CD4-positive, alpha-beta T cell treated with Interferon alpha-2 for 1 hour (primary cell): Measurements from ENCODE around the gene HDAC9.

Source experiments
- DNase-seq, 2 donors: peaks; one replicate each; pipeline ENCODE4 v3.0.0-alpha.2; 2020 to 2022

HDAC9 gene

GRCh38 chr7:18607025-18607424, 111.5 kb downstream of the HDAC9 start:
- no peak for DNase-seq

GRCh38 chr7:18610331-18610948, 114.9 kb downstream of the HDAC9 start:
- DNase-seq: no peak

- DNase-seq: no peak
These were observed 119.3 kb downstream of the HDAC9 start for GRCh38 chr7:18614841-18615240.

GRCh38 chr7:18619311-18619710, 123.8 kb downstream of the HDAC9 start:
- no peak for DNase-seq

- DNase-seq: no peak
These were observed 127.8 kb downstream of the HDAC9 start for GRCh38 chr7:18623389-18623788.

- DNase-seq: no peak
These were observed 128.9 kb downstream of the HDAC9 start for GRCh38 chr7:18624459-18624858.

GRCh38 chr7:18626086-18626485, 130.5 kb downstream of the HDAC9 start:
- DNase-seq: no peak

- no peak for DNase-seq
These were observed 131.2 kb downstream of the HDAC9 start for GRCh38 chr7:18626717-18627116.

- no peak for DNase-seq
These were observed 142.0 kb downstream of the HDAC9 start for GRCh38 chr7:18637516-18637915.

- peak; percentile 29 to 55 for DNase-seq
These were observed 143.3 kb downstream of the HDAC9 start for GRCh38 chr7:18638594-18639452.

- DNase-seq: no peak
These were observed 144.2 kb downstream of the HDAC9 start for GRCh38 chr7:18639711-18640110.

- DNase-seq: no peak
These were observed 149.4 kb downstream of the HDAC9 start for GRCh38 chr7:18644981-18645380.

- DNase-seq: no peak
These were observed 152.0 kb downstream of the HDAC9 start for GRCh38 chr7:18647582-18647981.

GRCh38 chr7:18648849-18649758, 153.6 kb downstream of the HDAC9 start:
- DNase-seq: peak in 1 of 2 donors; percentile 39

- no peak for DNase-seq
These were observed 158.0 kb downstream of the HDAC9 start for GRCh38 chr7:18653381-18654155.

- DNase-seq: no peak
These were observed 159.2 kb downstream of the HDAC9 start for GRCh38 chr7:18654709-18655108.

GRCh38 chr7:18655506-18655905, 160.0 kb downstream of the HDAC9 start:
- DNase-seq: no peak

- no peak for DNase-seq
These were observed 160.4 kb downstream of the HDAC9 start for GRCh38 chr7:18655912-18656311.

- DNase-seq: no peak
These were observed 160.8 kb downstream of the HDAC9 start for GRCh38 chr7:18656362-18656761.

GRCh38 chr7:18659746-18660145, 164.2 kb downstream of the HDAC9 start:
- DNase-seq: no peak

- DNase-seq: no peak
These were observed 167.8 kb downstream of the HDAC9 start for GRCh38 chr7:18663321-18663720.

- DNase-seq: peak; percentile 61 to 72
These were observed 170.7 kb downstream of the HDAC9 start for GRCh38 chr7:18666107-18666728.
